Keratinocyte (primary cell): ENCODE measurements around the gene CFAP20DC. TPM values are rescaled to one million over a fixed set of nuclear protein-coding genes. Genes with fewer than 3 reads are reported as not detected.

Experiments used
- DNase-seq: peaks from one replicate; pipeline ENCODE4 v3.0.0-alpha.2; 2011; ENCODE audit warnings: low read depth, missing footprints, low spot score
- FAIRE-seq: peaks from 2 replicates; lab custom pipeline; 2011; peaks lifted over from hg19 to GRCh38; lab: Jason Lieb, UNC
- H2AFZ ChIP-seq: 2 replicates; pipeline ENCODE4 v1.6.0; 2012; ENCODE audit warnings: low read length, control low read depth, inconsistent platforms; ENCODE audit not compliant: control insufficient read depth
- H3K27ac ChIP-seq: 2 replicates; pipeline ENCODE4 v1.5.1; 2011; ENCODE audit warnings: low read length; ENCODE audit not compliant: control insufficient read depth, insufficient read depth
- H3K27me3 ChIP-seq: 3 replicates; pipeline ENCODE4 v1.6.0; 2011; ENCODE audit warnings: low read length; ENCODE audit not compliant: control insufficient read depth, insufficient read depth; ENCODE audit errors: extremely low read depth
- H3K36me3 ChIP-seq, 2 experiments: 2 replicates in 1 of 2; 3 replicates in 1 of 2; pipeline ENCODE4 v1.5.1; 2011; ENCODE audit warnings: low read length in 2 of 2, mild to moderate bottlenecking in 1 of 2; ENCODE audit not compliant: control insufficient read depth in 2 of 2, insufficient read depth in 2 of 2; ENCODE audit errors: extremely low read depth in 1 of 2
- H3K4me1 ChIP-seq: 3 replicates; pipeline ENCODE4 v1.5.1; 2011; ENCODE audit warnings: low read length; ENCODE audit not compliant: control insufficient read depth, insufficient read depth; ENCODE audit errors: extremely low read depth
- H3K4me2 ChIP-seq: 3 replicates; pipeline ENCODE4 v1.6.0; 2011; ENCODE audit warnings: low read depth, low read length; ENCODE audit not compliant: control insufficient read depth, insufficient read depth; ENCODE audit errors: extremely low read depth
- H3K4me3 ChIP-seq, 3 experiments: fragments of 200-600 bp in 1 of 3; sonication (generic) in 1 of 3; 2 replicates in 2 of 3; 3 replicates in 1 of 3; pipeline ENCODE4 v1.5.1; 2011 to 2016; ENCODE audit warnings: low read length in 3 of 3, mild to moderate bottlenecking in 3 of 3, control low read depth in 2 of 3, inconsistent platforms in 1 of 3, low read depth in 1 of 3, mixed read lengths in 1 of 3, mixed run types in 1 of 3, moderate library complexity in 1 of 3; ENCODE audit not compliant: control insufficient read depth in 2 of 3, insufficient read depth in 2 of 3; ENCODE audit errors: extremely low read depth in 1 of 3
- H3K79me2 ChIP-seq: 2 replicates; pipeline ENCODE4 v1.6.0; 2012; ENCODE audit warnings: low read length; ENCODE audit not compliant: control insufficient read depth, insufficient read depth
- H3K9ac ChIP-seq: 3 replicates; pipeline ENCODE4 v1.6.0; 2011; ENCODE audit warnings: low read length; ENCODE audit not compliant: control insufficient read depth, insufficient read depth; ENCODE audit errors: extremely low read depth
- H3K9me1 ChIP-seq: 3 replicates; pipeline ENCODE4 v1.6.0; 2011; ENCODE audit warnings: low read length; ENCODE audit not compliant: control insufficient read depth, insufficient read depth; ENCODE audit errors: extremely low read depth
- H3K9me3 ChIP-seq: 2 replicates; pipeline ENCODE4 v1.5.1; 2012; ENCODE audit warnings: low read depth, low read length; ENCODE audit not compliant: control insufficient read depth
- H4K20me1 ChIP-seq: 3 replicates; pipeline ENCODE4 v1.6.0; 2011; ENCODE audit warnings: low read length; ENCODE audit not compliant: control insufficient read depth, insufficient read depth; ENCODE audit errors: extremely low read depth
- EZH2 ChIP-seq: IDR thresholded peaks from one replicate; pipeline ENCODE4 v1.6.1; 2012; ENCODE audit warnings: inconsistent platforms, mild to moderate bottlenecking, low read length, moderate library complexity
- dilution Hi-C: fragments of 300-500 bp; cut with MboI; formaldehyde crosslinking; loops from one replicate; pipeline ENCODE4 v1.7.0; 2020; ENCODE audit warnings: low sequenced_read_pairs; ENCODE audit not compliant: extremely low pct_ligation_motif_present
- polyA plus RNA-seq, 5 experiments: library from polyadenylated mRNA; depleted of rRNA in 3 of 5; stranded (reverse) in 3 of 5; stranded (forward) in 1 of 5; unstranded in 1 of 5; fragments of >200 nt; gene quantifications; 1 replicate in 1 of 5; 2 replicates in 3 of 5; 3 replicates in 1 of 5; pipeline versions ENCODE4 v1.2.1 to v1.2.3, GENCODE V29; 2011 to 2012; ENCODE audit warnings: missing spikeins in 2 of 5, low read depth in 1 of 5, low replicate concordance in 1 of 5
- TF ChIP-seq, protein P1 (sequence below), 3 experiments: IDR thresholded peaks in 1 of 3; conservative IDR thresholded peaks in 1 of 3; optimal IDR thresholded peaks in 1 of 3; 2 replicates in 2 of 3; 3 replicates in 1 of 3; pipeline versions ENCODE3 to v1.5.1; 2011; ENCODE audit warnings: low read length in 3 of 3, mild to moderate bottlenecking in 3 of 3, moderate library complexity in 2 of 3, control low read depth in 1 of 3, inconsistent platforms in 1 of 3; ENCODE audit not compliant: insufficient read depth in 2 of 3; ENCODE audit errors: extremely low read depth in 1 of 3

The CFAP20DC gene
- polyA plus RNA-seq, 1 donor (not counting 4 experiments of a cell fraction or from before 2014, with no cell fraction given) = 6.3 TPM

DNA sequence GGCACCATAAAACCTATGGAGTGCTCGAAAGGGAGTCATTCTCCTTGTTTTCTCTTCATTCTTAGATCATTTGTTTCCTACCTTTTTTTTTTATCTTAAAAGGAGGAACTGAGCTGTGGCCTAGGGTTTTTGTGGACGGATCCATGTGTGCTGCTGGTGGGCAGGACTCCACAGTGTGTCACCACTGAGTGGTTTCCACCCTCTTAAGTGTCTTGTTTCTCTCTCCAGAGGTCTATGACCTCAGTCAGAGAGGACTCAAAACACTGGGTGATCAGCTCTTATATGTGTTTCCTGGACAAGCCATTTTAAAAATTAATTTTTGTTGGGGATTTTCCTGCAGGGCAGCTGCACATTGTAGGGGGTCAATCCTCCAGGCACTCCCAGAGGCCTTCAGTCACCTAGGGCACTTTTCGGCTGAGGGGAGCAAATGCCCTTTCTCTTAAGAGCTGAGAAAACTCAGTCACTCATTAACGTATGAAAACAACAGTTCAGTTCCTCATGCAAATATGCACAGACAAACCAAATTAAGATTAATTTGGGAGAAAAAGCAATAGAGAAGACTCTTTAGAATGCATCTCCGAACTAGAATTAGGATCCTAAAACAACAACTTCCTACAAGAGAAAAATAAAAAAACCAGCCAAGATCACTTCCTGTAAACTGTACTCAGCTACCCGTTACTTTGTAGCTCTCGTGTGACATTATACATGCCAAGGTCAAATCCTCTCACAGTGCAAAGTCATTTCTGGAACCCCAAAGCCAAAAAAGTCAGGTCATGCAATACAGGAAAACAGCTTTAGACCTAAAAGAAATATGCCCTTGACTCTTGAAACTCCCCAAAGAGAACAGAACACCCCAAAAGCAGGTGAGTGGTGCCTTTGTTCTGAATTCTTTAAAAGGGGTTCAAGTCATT lies 355.6 kb downstream of the CFAP20DC start:
- Histone ChIP-seq H3K79me2 (no peaks in the 10 kb centered on the region), H3K9me3 (peaks cover 4% of the 10 kb centered on the region), H3K27ac (no peak overlapping the region), H3K36me3 (no peaks in the 10 kb centered on the region), H3K4me1 (no peaks in the 10 kb centered on the region), H3K4me3 (no peak overlapping the region), H3K9ac (no peak overlapping the region), H3K27me3 (no peaks in the 10 kb centered on the region), H4K20me1 (no peaks in the 10 kb centered on the region), H3K9me1 (no peaks in the 10 kb centered on the region), H3K4me2 (no peak overlapping the region), H2AFZ (no peak overlapping the region)
- TF ChIP-seq, protein P1, sequence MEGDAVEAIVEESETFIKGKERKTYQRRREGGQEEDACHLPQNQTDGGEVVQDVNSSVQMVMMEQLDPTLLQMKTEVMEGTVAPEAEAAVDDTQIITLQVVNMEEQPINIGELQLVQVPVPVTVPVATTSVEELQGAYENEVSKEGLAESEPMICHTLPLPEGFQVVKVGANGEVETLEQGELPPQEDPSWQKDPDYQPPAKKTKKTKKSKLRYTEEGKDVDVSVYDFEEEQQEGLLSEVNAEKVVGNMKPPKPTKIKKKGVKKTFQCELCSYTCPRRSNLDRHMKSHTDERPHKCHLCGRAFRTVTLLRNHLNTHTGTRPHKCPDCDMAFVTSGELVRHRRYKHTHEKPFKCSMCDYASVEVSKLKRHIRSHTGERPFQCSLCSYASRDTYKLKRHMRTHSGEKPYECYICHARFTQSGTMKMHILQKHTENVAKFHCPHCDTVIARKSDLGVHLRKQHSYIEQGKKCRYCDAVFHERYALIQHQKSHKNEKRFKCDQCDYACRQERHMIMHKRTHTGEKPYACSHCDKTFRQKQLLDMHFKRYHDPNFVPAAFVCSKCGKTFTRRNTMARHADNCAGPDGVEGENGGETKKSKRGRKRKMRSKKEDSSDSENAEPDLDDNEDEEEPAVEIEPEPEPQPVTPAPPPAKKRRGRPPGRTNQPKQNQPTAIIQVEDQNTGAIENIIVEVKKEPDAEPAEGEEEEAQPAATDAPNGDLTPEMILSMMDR (optimal IDR thresholded peaks at IDR 0.05 in 1 of 3, IDR thresholded peaks at IDR 0.05 in 1 of 3, conservative IDR thresholded peaks at IDR 0.05 in 1 of 3; ENCODE audit: extremely low read depth in 1 of 3, insufficient read depth in 2 of 3, low read length in 3 of 3) = no peak
- no peak for TF ChIP-seq EZH2
- DNase-seq (no peak), FAIRE-seq (no peak)
- dilution Hi-C loops = no loop called here

- Histone ChIP-seq H3K9me1 (no peaks in the 10 kb centered on the region), H3K9me3 (peaks cover 4% of the 10 kb centered on the region), H2AFZ (no peak overlapping the region), H3K4me1 (no peaks in the 10 kb centered on the region), H3K79me2 (no peaks in the 10 kb centered on the region), H3K27ac (no peak overlapping the region), H3K9ac (no peak overlapping the region), H4K20me1 (no peaks in the 10 kb centered on the region), H3K4me2 (no peak overlapping the region), H3K4me3 (no peak overlapping the region), H3K36me3 (no peaks in the 10 kb centered on the region), H3K27me3 (no peaks in the 10 kb centered on the region)
- TF ChIP-seq, protein P1 (optimal IDR thresholded peaks at IDR 0.05 in 1 of 3, IDR thresholded peaks at IDR 0.05 in 1 of 3, conservative IDR thresholded peaks at IDR 0.05 in 1 of 3; ENCODE audit: extremely low read depth in 1 of 3, insufficient read depth in 2 of 3, low read length in 3 of 3) = no peak
- TF ChIP-seq EZH2 = no peak
- no peak for DNase-seq
- dilution Hi-C loops = no loop called here
- no peak for FAIRE-seq
These were observed 357.3 kb downstream of the CFAP20DC start for GRCh38 chr3:58692484-58692883.
